ENCODE data around the gene UTP25. TPM values are rescaled to one million over a fixed set of nuclear protein-coding genes. Genes with fewer than 3 reads are reported as not detected.

Gene UTP25
- total RNA-seq, 1 experiment from 2014 or later: 12.7 TPM

DNA sequence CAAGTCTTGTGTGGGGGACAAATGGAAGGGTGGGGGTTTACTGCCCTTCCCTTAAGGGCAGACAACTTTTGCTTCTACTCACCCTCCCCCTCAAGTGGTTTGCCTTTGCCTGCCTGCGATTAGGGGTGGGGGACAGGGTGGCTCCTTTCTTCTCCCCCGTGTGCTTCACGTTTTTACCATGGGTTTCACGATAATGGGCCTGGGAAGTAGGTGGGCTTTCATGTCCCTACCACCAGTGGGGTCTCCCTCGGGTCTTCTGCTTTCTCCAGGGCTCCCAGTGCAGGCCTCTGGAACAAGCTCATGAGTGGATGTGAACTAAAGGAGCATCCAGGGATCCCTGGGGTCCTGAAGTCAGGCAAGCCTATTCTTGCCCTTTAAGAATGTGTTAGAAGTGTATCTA, 21.6 kb downstream of the UTP25 start:
- no peaks in the 10 kb centered on the region for H3K9me2 ChIP-seq (ENCODE audit: insufficient read depth)
- H3K79me2 ChIP-seq (ENCODE audit: insufficient read depth, low read length): peaks cover 16% of the 10 kb centered on the region; the same call in 1 of the 2 replicates
- intact Hi-C loops (cut with micrococcal nuclease): no loop called here
- peaks cover 17 to 54% of the 10 kb centered on the region in 2 experiments for H3K36me3 ChIP-seq (ENCODE audit: control insufficient read depth in 1 of 2, insufficient read depth in 2 of 2, low read length in 2 of 2)
- H3K27me3 ChIP-seq (ENCODE audit: insufficient read depth, low read length): no peaks in the 10 kb centered on the region
- H3K4me2 ChIP-seq (ENCODE audit: low read length): no peak overlapping the region
- CTCF ChIA-PET: interaction anchor here (2.1 kb wide), 1 partner anchor 11 kb away, joined by 8 read pairs; no protein-coding TSS in a partner anchor
- ATAC-seq (no peak), DNase-seq (ENCODE audit: low read depth, low spot score) (no peak)
- no peaks in the 10 kb centered on the region for H3K9me3 ChIP-seq (ENCODE audit: control insufficient read depth in 1 of 2, insufficient read depth in 1 of 2, low read depth in 1 of 2, low read length in 2 of 2)
- H2AFZ ChIP-seq (ENCODE audit: low read depth, low read length, poor library complexity, severe bottlenecking): no peak overlapping the region
- H3K27ac ChIP-seq (ENCODE audit: low read depth, low read length): no peak overlapping the region
- POLR2A ChIA-PET: no interaction called here
- H3K4me1 ChIP-seq (ENCODE audit: control insufficient read depth in 1 of 2, insufficient read depth in 2 of 2, low read length in 2 of 2): no peaks in the 10 kb centered on the region
- no peak overlapping the region for H3K4me3 ChIP-seq (replicated peaks in 1 of 2; ENCODE audit: low read depth in 1 of 2, low read length in 2 of 2)
- no peaks in the 10 kb centered on the region for H4K20me1 ChIP-seq (ENCODE audit: insufficient read depth)
- BruUV-seq (replicated peaks): no TSS peak
- RAD21 ChIA-PET (ENCODE audit: low non-redundant PET in 1 of 2, low total read pairs in 2 of 2, uncharacterized antibody in 2 of 2, unreplicated experiment in 2 of 2): no interaction called here
- no peak for TF ChIP-seq ZBTB33 (IDR thresholded peaks at IDR 0.05; ENCODE audit: extremely low read depth, insufficient replicate concordance, low read length)
- TF ChIP-seq ZFX (IDR thresholded peaks at IDR 0.05): no peak
- TF ChIP-seq RAD21 (IDR thresholded peaks at IDR 0.05; ENCODE audit: low read depth): no peak
- TF ChIP-seq ZNF274 (IDR thresholded peaks at IDR 0.05; ENCODE audit: low read depth, low read length): no peak
- TF ChIP-seq EZH2 (IDR thresholded peaks at IDR 0.05): no peak
- TF ChIP-seq EZH2phosphoT487 (IDR thresholded peaks at IDR 0.05; ENCODE audit: borderline replicate concordance): no peak
- TF ChIP-seq YY1 (IDR thresholded peaks at IDR 0.05; ENCODE audit: extremely low read depth, insufficient replicate concordance, low read depth, low read length): no peak
- no peak overlapping the region for H3K9ac ChIP-seq (ENCODE audit: low read length)
